CD4-positive, alpha-beta T cell treated with Interferon gamma for 1 hour (primary cell): Measurements from ENCODE around the gene TSPAN16.
"Not testable (repeated sequence)": the region's sequence is repeated elsewhere in the genome, so short reads cannot be mapped to it uniquely, and the experiment has no call there.

Source experiments
- DNase-seq: peaks from one replicate; pipeline ENCODE4 v3.0.0-alpha.2; 2020

The TSPAN16 gene

GRCh38 chr19:11321191-11322126 is 25.5 kb downstream of the TSPAN16 start:
- DNase-seq = no peak

GRCh38 chr19:11322269-11323024 is 26.5 kb downstream of the TSPAN16 start:
- peak; percentile 25 for DNase-seq

- no peak for DNase-seq
These were observed 27.7 kb downstream of the TSPAN16 start for GRCh38 chr19:11323601-11324078.

- DNase-seq = peak; percentile 77
These were observed 28.2 kb downstream of the TSPAN16 start for GRCh38 chr19:11324079-11324661.

- no peak for DNase-seq
These were observed 28.9 kb downstream of the TSPAN16 start for GRCh38 chr19:11324748-11325389.

GRCh38 chr19:11325544-11325943 is 29.6 kb downstream of the TSPAN16 start:
- no peak for DNase-seq

GRCh38 chr19:11330127-11330526 is 34.2 kb downstream of the TSPAN16 start:
- no peak for DNase-seq

- DNase-seq = no peak
These were observed 35.5 kb downstream of the TSPAN16 start for GRCh38 chr19:11331502-11331901.

GRCh38 chr19:11332822-11333221 is 36.9 kb downstream of the TSPAN16 start:
- no peak for DNase-seq

GRCh38 chr19:11333838-11334237 is 37.9 kb downstream of the TSPAN16 start:
- not testable (repeated sequence) for DNase-seq

- DNase-seq = no peak
These were observed 39.6 kb downstream of the TSPAN16 start for GRCh38 chr19:11335449-11336146.

- no peak for DNase-seq
These were observed 41.1 kb downstream of the TSPAN16 start for GRCh38 chr19:11337080-11337479.

- DNase-seq = no peak
These were observed 42.2 kb downstream of the TSPAN16 start for GRCh38 chr19:11338121-11338520.

- DNase-seq = no peak
These were observed 42.8 kb downstream of the TSPAN16 start for GRCh38 chr19:11338569-11339253.

- DNase-seq = peak; percentile 82
These were observed 43.5 kb downstream of the TSPAN16 start, which contains the start of gene RAB3D for GRCh38 chr19:11339254-11340098. Gene RAB3D (minus strand): TSS chr19:11339657. CDS start chr19:11337399, 2,258 bp downstream.

- not testable (repeated sequence) for DNase-seq
These were observed 44.1 kb downstream of the TSPAN16 start for GRCh38 chr19:11340099-11340467.

- no peak for DNase-seq
These were observed 46.5 kb downstream of the TSPAN16 start for GRCh38 chr19:11342429-11342828.

GRCh38 chr19:11345122-11345803 is 49.3 kb downstream of the TSPAN16 start:
- no peak for DNase-seq

- DNase-seq = peak; percentile 99
These were observed 50.4 kb downstream of the TSPAN16 start, which contains the start of the genes CCDC159 and TMEM205 for GRCh38 chr19:11346104-11346940. Gene CCDC159 (plus strand): TSS chr19:11346519. CDS start chr19:11346607, 88 bp downstream. Gene TMEM205 (minus strand): TSS chr19:11346268. CDS start chr19:11345619, 649 bp downstream.
